ENCODE measurements around the gene FAM107B.

The FAM107B gene

GRCh38 chr10:14658331-14659127 lies 116.2 kb downstream of the FAM107B start:
- H3K4me3 ChIP-seq (ENCODE audit: low read depth, low read length): no peak overlapping the region
- no peak for DNase-seq

GRCh38 chr10:14656052-14656730 lies 118.5 kb downstream of the FAM107B start:
- H3K27me3 ChIP-seq (ENCODE audit: insufficient read depth, low read depth, severe bottlenecking): no peaks in the 10 kb centered on the region

More at GRCh38 chr10:14658331-14659127, 116.2 kb downstream of the FAM107B start:
- Histone ChIP-seq H3K9me3 (ENCODE audit: severe bottlenecking) (no peaks in the 10 kb centered on the region), H3K27ac (no peak overlapping the region), H3K36me3 (no peaks in the 10 kb centered on the region), H3K27me3 (ENCODE audit: insufficient read depth, low read depth, severe bottlenecking) (no peaks in the 10 kb centered on the region)
- TF ChIP-seq, protein P1, sequence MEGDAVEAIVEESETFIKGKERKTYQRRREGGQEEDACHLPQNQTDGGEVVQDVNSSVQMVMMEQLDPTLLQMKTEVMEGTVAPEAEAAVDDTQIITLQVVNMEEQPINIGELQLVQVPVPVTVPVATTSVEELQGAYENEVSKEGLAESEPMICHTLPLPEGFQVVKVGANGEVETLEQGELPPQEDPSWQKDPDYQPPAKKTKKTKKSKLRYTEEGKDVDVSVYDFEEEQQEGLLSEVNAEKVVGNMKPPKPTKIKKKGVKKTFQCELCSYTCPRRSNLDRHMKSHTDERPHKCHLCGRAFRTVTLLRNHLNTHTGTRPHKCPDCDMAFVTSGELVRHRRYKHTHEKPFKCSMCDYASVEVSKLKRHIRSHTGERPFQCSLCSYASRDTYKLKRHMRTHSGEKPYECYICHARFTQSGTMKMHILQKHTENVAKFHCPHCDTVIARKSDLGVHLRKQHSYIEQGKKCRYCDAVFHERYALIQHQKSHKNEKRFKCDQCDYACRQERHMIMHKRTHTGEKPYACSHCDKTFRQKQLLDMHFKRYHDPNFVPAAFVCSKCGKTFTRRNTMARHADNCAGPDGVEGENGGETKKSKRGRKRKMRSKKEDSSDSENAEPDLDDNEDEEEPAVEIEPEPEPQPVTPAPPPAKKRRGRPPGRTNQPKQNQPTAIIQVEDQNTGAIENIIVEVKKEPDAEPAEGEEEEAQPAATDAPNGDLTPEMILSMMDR (IDR thresholded peaks at IDR 0.05; ENCODE audit: low read depth, low read length): no peak

GRCh38 chr10:14654821-14655382 lies 119.8 kb downstream of the FAM107B start:
- TF ChIP-seq, protein P1 (IDR thresholded peaks at IDR 0.05; ENCODE audit: low read depth, low read length): no peak
- DNase-seq: no peak
- H3K27me3 ChIP-seq (ENCODE audit: insufficient read depth, low read depth, severe bottlenecking): no peaks in the 10 kb centered on the region
- no peak overlapping the region for H3K27ac ChIP-seq
- no peak overlapping the region for H3K4me3 ChIP-seq (ENCODE audit: low read depth, low read length)
- H3K36me3 ChIP-seq: no peaks in the 10 kb centered on the region
- no peaks in the 10 kb centered on the region for H3K9me3 ChIP-seq (ENCODE audit: severe bottlenecking)

More at GRCh38 chr10:14656052-14656730, 118.5 kb downstream of the FAM107B start:
- TF ChIP-seq, protein P1 (IDR thresholded peaks at IDR 0.05; ENCODE audit: low read depth, low read length): no peak
- Histone ChIP-seq H3K9me3 (ENCODE audit: severe bottlenecking) (no peaks in the 10 kb centered on the region), H3K36me3 (no peaks in the 10 kb centered on the region), H3K27ac (no peak overlapping the region), H3K4me3 (ENCODE audit: low read depth, low read length) (no peak overlapping the region)
- no peak for DNase-seq

DNA sequence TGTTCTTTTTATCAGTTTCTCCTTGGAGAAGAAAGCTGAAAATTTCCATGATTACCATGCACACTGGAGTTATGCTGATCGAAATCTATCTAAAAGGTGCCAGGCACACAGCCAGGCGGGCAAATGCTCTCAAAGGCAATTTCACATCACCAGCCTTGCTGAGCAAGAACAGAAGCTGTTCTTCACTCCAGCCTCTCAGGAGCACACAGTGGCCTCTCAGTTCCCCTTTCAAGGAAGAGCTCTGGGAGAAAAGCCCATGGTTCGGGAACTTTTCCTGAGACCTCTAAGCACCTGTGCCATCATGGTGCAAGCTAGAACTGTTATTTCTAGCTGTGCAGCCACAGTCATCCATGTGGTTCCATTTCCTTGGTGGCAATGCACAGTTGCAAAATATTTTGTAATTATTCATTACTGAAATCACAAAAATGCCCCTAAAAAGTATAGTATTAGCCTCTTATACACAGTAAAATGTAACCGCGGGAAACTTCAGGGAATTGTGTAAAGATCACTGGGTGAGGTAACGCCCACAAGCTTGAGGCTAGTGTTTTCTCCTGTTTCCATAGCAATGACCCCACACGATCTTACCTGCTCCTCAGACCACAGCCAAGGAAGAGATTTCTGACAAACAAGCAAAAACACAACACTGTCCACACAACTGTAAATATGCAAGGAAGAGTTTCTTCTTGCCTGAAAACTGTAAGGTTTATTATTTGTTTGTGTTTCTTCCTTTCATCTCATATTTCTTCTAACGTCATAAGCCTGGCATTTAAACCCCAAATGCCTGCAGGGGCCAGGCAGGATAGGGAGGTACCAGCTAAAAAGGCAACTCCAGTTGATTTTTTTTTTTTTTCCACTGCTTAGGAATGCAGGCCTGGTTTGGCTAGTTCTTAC lies 121.2 kb downstream of the FAM107B start:
- H3K4me3 ChIP-seq (ENCODE audit: low read depth, low read length): no peak overlapping the region
- no peak for DNase-seq
- no peaks in the 10 kb centered on the region for H3K36me3 ChIP-seq
- TF ChIP-seq, protein P1 (IDR thresholded peaks at IDR 0.05; ENCODE audit: low read depth, low read length): no peak
- no peaks in the 10 kb centered on the region for H3K27me3 ChIP-seq (ENCODE audit: insufficient read depth, low read depth, severe bottlenecking)
- no peak overlapping the region for H3K27ac ChIP-seq
- H3K9me3 ChIP-seq (ENCODE audit: severe bottlenecking): no peaks in the 10 kb centered on the region

DNA sequence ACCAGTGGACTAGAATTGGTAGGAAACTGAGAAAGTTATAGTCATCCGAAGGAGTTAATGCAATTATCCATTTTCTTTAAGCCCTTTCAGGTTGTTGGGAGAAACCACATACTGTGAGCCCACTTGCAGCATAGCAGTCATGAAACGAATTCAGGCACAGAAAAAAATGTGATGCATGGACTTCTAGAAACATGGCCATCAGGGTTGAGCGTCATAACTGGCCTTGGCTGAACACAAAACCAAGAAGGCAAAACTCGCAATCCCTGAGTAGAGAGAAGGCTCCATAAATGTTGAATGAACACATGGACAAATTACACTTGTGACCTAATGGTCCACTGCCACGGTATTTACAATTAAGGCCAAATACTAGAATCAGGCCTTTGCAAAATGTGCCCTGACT lies 121.9 kb downstream of the FAM107B start:
- H3K9me3 ChIP-seq (ENCODE audit: severe bottlenecking): no peaks in the 10 kb centered on the region
- H3K27ac ChIP-seq: no peak overlapping the region

More for the DNA sequence above, 121.9 kb downstream of the FAM107B start:
- no peak for DNase-seq
- no peaks in the 10 kb centered on the region for H3K27me3 ChIP-seq (ENCODE audit: insufficient read depth, low read depth, severe bottlenecking)
- no peak overlapping the region for H3K4me3 ChIP-seq (ENCODE audit: low read depth, low read length)
- H3K36me3 ChIP-seq: no peaks in the 10 kb centered on the region
- TF ChIP-seq, protein P1 (IDR thresholded peaks at IDR 0.05; ENCODE audit: low read depth, low read length): no peak
